GM19397 (cell line): ENCODE measurements around the gene MAPK1.
"Not testable (repeated sequence)": the region's sequence is repeated elsewhere in the genome, so short reads cannot be mapped to it uniquely, and the experiment has no call there.

ENCODE experiments used
- ATAC-seq: cut with Tn5 transposase; IDR thresholded peaks from one replicate; pipeline ENCODE4 v1.9.1; 2021; ENCODE audit warnings: mild to moderate bottlenecking, moderate library complexity; ENCODE audit not compliant: unreplicated experiment

Gene MAPK1

GRCh38 chr22:21759646-21760376 lies 107.6 kb downstream of the MAPK1 start:
- no peak for ATAC-seq

GRCh38 chr22:21759093-21759492 lies 108.4 kb downstream of the MAPK1 start:
- no peak for ATAC-seq

GRCh38 chr22:21758091-21758864 lies 109.2 kb downstream of the MAPK1 start:
- ATAC-seq = no peak

GRCh38 chr22:21755851-21756284 lies 111.6 kb downstream of the MAPK1 start:
- ATAC-seq = no peak

GRCh38 chr22:21754523-21754922 lies 112.9 kb downstream of the MAPK1 start:
- ATAC-seq = no peak

- no peak for ATAC-seq
Measured at GRCh38 chr22:21753374-21754111, 113.9 kb downstream of the MAPK1 start.

DNA sequence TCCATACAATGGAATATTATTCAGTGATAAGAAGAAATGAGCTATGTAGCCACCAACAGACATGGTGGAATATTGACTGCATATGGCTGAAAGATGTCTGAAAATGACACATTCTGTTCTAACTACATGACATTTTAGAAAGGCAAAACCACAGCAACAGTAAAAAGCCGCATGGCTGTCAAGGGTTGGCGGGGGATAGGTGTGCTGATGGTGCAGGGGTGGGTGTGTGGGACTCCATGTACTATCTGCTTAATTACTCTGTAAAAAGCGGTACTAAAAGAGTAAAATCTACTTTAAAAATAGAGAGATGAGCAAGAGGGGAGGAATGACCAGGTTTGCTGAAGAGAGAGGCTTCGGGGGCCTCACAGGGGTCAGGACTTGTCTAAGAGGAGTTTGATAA lies 115.2 kb downstream of the MAPK1 start:
- ATAC-seq = no peak

DNA sequence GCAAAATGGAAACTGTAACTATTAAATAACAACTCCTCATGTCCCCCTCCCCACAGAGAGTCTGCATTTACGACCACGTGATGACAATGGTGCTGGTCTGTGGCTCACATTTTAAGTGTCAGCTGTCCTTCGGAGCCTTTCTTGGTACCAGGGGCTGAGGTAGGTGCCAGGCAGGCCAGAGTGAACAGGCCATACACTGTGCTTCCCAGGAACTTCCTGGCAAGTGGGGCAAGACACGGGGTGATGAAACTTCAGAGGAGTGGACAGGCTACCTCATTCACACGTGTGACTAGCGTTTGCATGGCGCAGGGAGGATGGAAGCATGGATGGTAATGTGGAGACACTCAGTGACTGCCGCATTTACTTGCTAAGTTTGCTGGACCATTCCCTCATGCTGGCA lies 121.5 kb downstream of the MAPK1 start:
- ATAC-seq = no peak

GRCh38 chr22:21744917-21745316 lies 122.5 kb downstream of the MAPK1 start:
- not testable (repeated sequence) for ATAC-seq

DNA sequence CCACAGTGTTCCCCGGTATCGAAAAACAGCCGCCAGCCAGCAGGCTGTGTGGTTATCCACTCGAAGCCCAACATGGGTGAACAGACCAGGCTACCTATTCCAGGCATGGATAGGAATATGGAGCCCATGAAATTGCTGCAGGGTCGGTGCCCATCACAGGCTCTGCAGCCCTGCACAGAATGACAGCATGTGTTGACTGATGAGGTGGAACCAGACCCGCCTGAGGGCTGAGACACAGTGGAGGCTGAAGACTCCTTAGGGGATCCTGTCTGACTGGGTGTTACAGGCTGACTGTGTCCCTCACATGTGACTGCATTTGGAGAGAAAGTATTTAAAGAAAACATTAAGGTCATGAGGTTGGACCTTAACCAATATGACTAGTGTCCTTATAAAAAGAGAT lies 125.7 kb downstream of the MAPK1 start:
- no peak for ATAC-seq

GRCh38 chr22:21741059-21741458 lies 126.4 kb downstream of the MAPK1 start:
- no peak for ATAC-seq

- ATAC-seq = no peak
Measured at GRCh38 chr22:21739828-21740377, 127.5 kb downstream of the MAPK1 start.

DNA sequence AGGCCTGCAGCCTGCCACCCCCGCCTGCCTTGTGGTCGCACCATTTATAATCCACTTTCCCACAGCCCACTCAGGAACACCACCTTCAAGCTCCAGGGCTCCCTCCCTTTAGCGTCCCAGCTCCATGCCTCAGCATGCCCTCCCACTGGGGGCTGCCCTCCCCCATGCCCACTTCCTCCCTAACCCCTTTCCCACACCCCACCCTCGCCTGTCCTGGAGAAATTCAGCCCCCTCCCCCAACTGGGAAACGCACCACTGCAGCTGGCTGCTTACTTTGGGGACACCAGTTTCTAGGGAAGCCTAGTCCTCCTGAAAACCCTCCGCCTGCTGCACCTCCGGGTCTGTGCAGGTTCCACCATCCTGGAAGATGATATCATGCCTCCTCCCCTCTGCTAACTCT lies 128.5 kb downstream of the MAPK1 start:
- ATAC-seq = no peak

DNA sequence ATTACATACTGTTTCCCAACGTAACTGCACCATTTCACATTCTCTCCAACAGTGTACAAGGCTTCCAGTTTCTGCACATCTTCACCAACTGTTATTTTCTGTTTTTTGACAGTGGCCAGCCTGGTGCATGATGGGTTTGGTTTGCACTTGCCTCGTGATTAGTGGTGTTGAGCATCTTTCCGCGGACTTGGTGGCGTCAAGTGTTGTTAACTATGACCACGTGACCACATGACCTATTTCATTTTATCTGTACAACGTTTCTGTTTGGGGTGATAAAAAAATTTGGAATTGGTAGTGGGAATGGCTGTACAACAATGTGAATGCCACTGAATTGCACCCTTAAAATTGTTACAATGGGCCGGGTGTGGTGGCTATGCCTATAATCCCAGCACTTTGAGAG lies 129.4 kb downstream of the MAPK1 start:
- no peak for ATAC-seq

GRCh38 chr22:21736948-21737347 lies 130.5 kb downstream of the MAPK1 start:
- ATAC-seq = no peak

DNA sequence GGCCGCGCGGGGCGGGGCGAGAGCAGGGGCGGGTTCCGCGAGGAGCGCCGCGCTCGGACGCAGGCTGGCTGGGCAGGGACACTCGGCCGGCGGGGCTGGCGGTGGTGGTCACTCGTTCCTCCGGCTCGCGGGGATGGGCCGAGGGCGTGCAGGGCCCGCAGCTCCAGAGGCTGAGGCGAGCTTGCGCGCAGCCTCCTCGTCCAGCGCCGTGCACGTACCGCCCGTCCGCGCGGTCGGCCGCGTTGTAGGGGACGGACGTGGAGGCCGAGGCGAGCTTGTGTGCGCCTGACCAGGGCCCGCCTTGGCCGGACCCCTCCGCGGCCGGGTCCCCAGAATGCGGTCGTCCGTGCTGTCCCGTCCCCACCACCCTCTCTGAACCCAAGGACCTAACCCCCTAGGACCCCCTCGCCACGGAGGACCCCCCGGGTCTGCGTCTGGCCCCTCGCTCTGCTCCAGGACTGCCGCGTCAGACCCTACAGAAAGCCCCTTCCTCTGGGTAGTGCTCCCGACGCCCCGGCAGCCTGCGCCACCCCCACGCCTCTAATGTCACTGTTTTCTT lies 131.3 kb downstream of the MAPK1 start:
- ATAC-seq = peak; percentile 5

- ATAC-seq = peak; percentile 90
Measured at GRCh38 chr22:21735200-21736083, 132.0 kb downstream of the MAPK1 start, which contains the start of gene YPEL1. Gene YPEL1, minus strand, starts transcription at chr22:21735794. Its CDS starts 25,050 bp downstream, at chr22:21710744.

GRCh38 chr22:21734540-21735199 lies 132.8 kb downstream of the MAPK1 start:
- ATAC-seq = no peak

DNA sequence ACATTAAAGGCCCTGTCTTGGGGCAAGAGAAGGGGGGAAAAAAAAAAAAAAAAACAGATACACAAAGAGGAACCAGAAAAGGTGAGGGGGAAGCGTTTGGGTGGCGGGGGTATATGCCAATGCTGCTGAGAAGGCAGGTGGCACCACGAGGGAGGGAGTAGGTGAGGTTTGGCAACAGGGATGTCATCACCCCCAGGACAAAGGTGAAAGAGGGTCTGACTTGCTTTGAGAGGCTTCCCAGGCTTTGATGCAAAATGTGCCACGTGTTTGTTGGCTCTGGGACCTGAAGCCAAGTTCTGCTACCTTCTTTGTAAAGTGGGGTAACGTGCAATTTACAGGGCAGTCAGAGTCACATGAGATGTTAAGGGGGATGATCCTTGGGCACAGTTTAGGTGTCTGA lies 135.9 kb downstream of the MAPK1 start:
- ATAC-seq = no peak
